Neural cell (in vitro differentiated cells): ENCODE measurements around the gene GGT6. TPM values are rescaled to one million over a fixed set of nuclear protein-coding genes. Genes with fewer than 3 reads are reported as not detected.

ENCODE experiments used
- H2AFZ ChIP-seq: fragments of 200-600, 300-800 bp; sonication (generic), shearing (Covaris generic); 2 replicates; pipeline ENCODE4 v1.6.0; 2014; ENCODE audit warnings: low read depth, mild to moderate bottlenecking, antibody characterized with exemption, low read length, moderate library complexity
- H3F3A ChIP-seq: fragments of 200-600 bp; shearing (Covaris generic); 2 replicates; pipeline ENCODE4 v1.6.1; 2016; ENCODE audit warnings: mild to moderate bottlenecking, moderate library complexity, mixed read lengths, antibody characterized with exemption, low read length; ENCODE audit not compliant: insufficient read depth, poor library complexity, severe bottlenecking
- H3K27ac ChIP-seq: fragments of 200-600, 300-800 bp; sonication (generic), shearing (Covaris generic); 2 replicates; pipeline ENCODE4 v1.5.1; 2014; ENCODE audit warnings: mild to moderate bottlenecking, low read length, moderate library complexity
- H3K27me3 ChIP-seq: fragments of 300-800, 200-600 bp; sonication (generic), shearing (Covaris generic); 2 replicates; pipeline ENCODE4 v1.6.0; 2014; ENCODE audit warnings: mild to moderate bottlenecking, low read depth, low read length, moderate library complexity; ENCODE audit not compliant: insufficient read depth
- H3K36me3 ChIP-seq: fragments of 300-800, 200-600 bp; sonication (generic), shearing (Covaris generic); 2 replicates; pipeline ENCODE4 v1.5.1; 2014; ENCODE audit warnings: mild to moderate bottlenecking, antibody characterized with exemption, low read length, moderate library complexity; ENCODE audit not compliant: insufficient read depth
- H3K4me2 ChIP-seq: fragments of 300-800, 200-600 bp; sonication (generic), shearing (Covaris generic); 2 replicates; pipeline ENCODE4 v1.6.0; 2014; ENCODE audit warnings: mild to moderate bottlenecking, low read length
- H3K4me3 ChIP-seq: fragments of 300-800, 200-600 bp; sonication (generic), shearing (Covaris generic); 2 replicates; pipeline ENCODE4 v1.5.1; 2014; ENCODE audit warnings: mild to moderate bottlenecking, low read length, moderate library complexity
- H3K79me2 ChIP-seq: fragments of 200-600 bp; shearing (Covaris generic); replicated peaks from 2 replicates; pipeline ENCODE4 v1.6.0; 2014; ENCODE audit warnings: mild to moderate bottlenecking, low read length, moderate library complexity; ENCODE audit not compliant: insufficient read depth
- H3K9ac ChIP-seq: fragments of 300-800, 200-600 bp; sonication (generic), shearing (Covaris generic); 2 replicates; pipeline ENCODE4 v1.6.1; 2016; ENCODE audit warnings: mild to moderate bottlenecking, low read length, mixed read lengths
- H3K9me2 ChIP-seq: fragments of 200-600 bp; shearing (Covaris generic); 2 replicates; pipeline ENCODE4 v1.6.1; 2016; ENCODE audit warnings: mild to moderate bottlenecking, low read length, mixed read lengths; ENCODE audit not compliant: insufficient read depth
- H3K9me3 ChIP-seq: fragments of 200-600, 300-800 bp; sonication (generic), shearing (Covaris generic); 2 replicates; pipeline ENCODE4 v1.6.1; 2016; ENCODE audit warnings: mild to moderate bottlenecking, mixed run types, low read length, moderate library complexity, mixed read lengths
- H4K20me1 ChIP-seq: fragments of 200-600 bp; shearing (Covaris generic); 2 replicates; pipeline ENCODE4 v1.6.1; 2016; ENCODE audit warnings: mild to moderate bottlenecking, mixed run types; ENCODE audit not compliant: insufficient read depth
- CTCF ChIP-seq: fragments of 450-650 bp; IDR thresholded peaks from 2 replicates; pipeline ENCODE4 v1.5.1; 2014; ENCODE audit warnings: antibody characterized with exemption, mild to moderate bottlenecking, moderate library complexity; ENCODE audit not compliant: poor library complexity, severe bottlenecking
- EP300 ChIP-seq: fragments of 450-650 bp; conservative IDR thresholded peaks from 2 replicates; pipeline ENCODE4 v1.6.1; 2014; ENCODE audit warnings: antibody characterized with exemption, mild to moderate bottlenecking, moderate library complexity; ENCODE audit not compliant: poor library complexity, severe bottlenecking
- EZH2 ChIP-seq: fragments of 200-600, 300-800 bp; shearing (Covaris generic), sonication (generic); IDR thresholded peaks from 2 replicates; pipeline ENCODE4 v1.6.1; 2014; ENCODE audit warnings: antibody characterized with exemption, low read length, borderline replicate concordance, mild to moderate bottlenecking; ENCODE audit not compliant: insufficient read depth, poor library complexity, severe bottlenecking
- MXI1 ChIP-seq: fragments of 450-650 bp; conservative IDR thresholded peaks from 2 replicates; pipeline ENCODE4 v1.6.1; 2014; ENCODE audit warnings: antibody characterized with exemption, mild to moderate bottlenecking; ENCODE audit not compliant: poor library complexity, severe bottlenecking
- POLR2AphosphoS5 ChIP-seq: IDR thresholded peaks from 2 replicates; pipeline ENCODE4 v1.6.1; 2012
- RAD21 ChIP-seq: fragments of 450-650 bp; conservative IDR thresholded peaks from 2 replicates; pipeline ENCODE4 v1.6.1; 2014; ENCODE audit warnings: antibody characterized with exemption, mild to moderate bottlenecking, moderate library complexity
- REST ChIP-seq: IDR thresholded peaks from 2 replicates; pipeline ENCODE4 v1.6.1; 2012; ENCODE audit warnings: borderline replicate concordance
- SMC3 ChIP-seq: fragments of 450-650 bp; conservative IDR thresholded peaks from 2 replicates; pipeline ENCODE4 v1.6.1; 2014; ENCODE audit warnings: antibody characterized with exemption, mild to moderate bottlenecking, moderate library complexity; ENCODE audit not compliant: poor library complexity
- TAF1 ChIP-seq: IDR thresholded peaks from 2 replicates; pipeline ENCODE4 v1.6.1; 2012; ENCODE audit warnings: low read depth
- polyA plus RNA-seq: library from polyadenylated mRNA; depleted of rRNA; stranded (reverse); fragments of >200 nt; gene quantifications from 2 replicates; pipeline ENCODE4 v1.2.3, GENCODE V29; 2014

The GGT6 gene
- polyA plus RNA-seq, 1 donor from 2014 or later = not detected

GRCh38 chr17:4540224-4540651 is 20.1 kb downstream of the GGT6 start:
- H3K79me2 ChIP-seq = no peaks in the 10 kb centered on the region
- H3K4me2 ChIP-seq = no peak overlapping the region
- H3K9ac ChIP-seq = no peak overlapping the region
- H3F3A ChIP-seq = no peaks in the 10 kb centered on the region
- H3K9me2 ChIP-seq = no peaks in the 10 kb centered on the region
- H3K36me3 ChIP-seq = no peaks in the 10 kb centered on the region
- H4K20me1 ChIP-seq = no peaks in the 10 kb centered on the region
- H3K4me3 ChIP-seq = no peak overlapping the region
- no peaks in the 10 kb centered on the region for H3K27me3 ChIP-seq
- H3K27ac ChIP-seq = no peak overlapping the region
- H3K9me3 ChIP-seq = no peaks in the 10 kb centered on the region
- no peak overlapping the region for H2AFZ ChIP-seq
- TF ChIP-seq MXI1 (no peak), CTCF (no peak), EZH2 (no peak), SMC3 (no peak), RAD21 (no peak), TAF1 (no peak), REST (no peak)

GRCh38 chr17:4539576-4540223 is 20.7 kb downstream of the GGT6 start:
- H3K4me2 ChIP-seq = no peak overlapping the region
- no peaks in the 10 kb centered on the region for H3K9me3 ChIP-seq
- H3K9ac ChIP-seq = no peak overlapping the region
- H3K27ac ChIP-seq = no peak overlapping the region
- no peak overlapping the region for H2AFZ ChIP-seq
- no peaks in the 10 kb centered on the region for H3F3A ChIP-seq
- no peaks in the 10 kb centered on the region for H3K27me3 ChIP-seq
- no peaks in the 10 kb centered on the region for H3K79me2 ChIP-seq
- H3K4me3 ChIP-seq = no peak overlapping the region
- H4K20me1 ChIP-seq = no peaks in the 10 kb centered on the region
- H3K36me3 ChIP-seq = no peaks in the 10 kb centered on the region
- H3K9me2 ChIP-seq = no peaks in the 10 kb centered on the region
- TF ChIP-seq MXI1 = no peak
- TF ChIP-seq REST = no peak
- TF ChIP-seq CTCF = no peak
- no peak for TF ChIP-seq EP300
- no peak for TF ChIP-seq POLR2AphosphoS5
- TF ChIP-seq TAF1 = no peak
- TF ChIP-seq EZH2 = no peak
- TF ChIP-seq SMC3 = no peak
- TF ChIP-seq RAD21 = no peak
